Measurements from ENCODE around the gene MAGI3.

Gene MAGI3

GRCh38 chr1:113657556-113658063 lies 267.3 kb downstream of the MAGI3 start:
- DNase-seq (ENCODE audit: low read depth) = no peak

- DNase-seq (ENCODE audit: low read depth) = no peak
These were observed 268.7 kb downstream of the MAGI3 start for GRCh38 chr1:113659035-113659434.

GRCh38 chr1:113659556-113659955 lies 269.2 kb downstream of the MAGI3 start:
- no peak for DNase-seq (ENCODE audit: low read depth)

GRCh38 chr1:113660088-113660487 lies 269.8 kb downstream of the MAGI3 start:
- no peak for DNase-seq (ENCODE audit: low read depth)

- DNase-seq (ENCODE audit: low read depth) = no peak
These were observed 271.8 kb downstream of the MAGI3 start for GRCh38 chr1:113662101-113662500.

- DNase-seq (ENCODE audit: low read depth) = no peak
These were observed 273.0 kb downstream of the MAGI3 start for GRCh38 chr1:113663165-113663951.

- no peak for DNase-seq (ENCODE audit: low read depth)
These were observed 274.8 kb downstream of the MAGI3 start for GRCh38 chr1:113665071-113665470.

GRCh38 chr1:113666126-113666525 lies 275.8 kb downstream of the MAGI3 start:
- no peak for DNase-seq (ENCODE audit: low read depth)

- DNase-seq (ENCODE audit: low read depth) = no peak
These were observed 279.7 kb downstream of the MAGI3 start for GRCh38 chr1:113669988-113670387.

- no peak for DNase-seq (ENCODE audit: low read depth)
These were observed 280.3 kb downstream of the MAGI3 start for GRCh38 chr1:113670650-113671049.

- no peak for DNase-seq (ENCODE audit: low read depth)
These were observed 282.2 kb downstream of the MAGI3 start for GRCh38 chr1:113672491-113672890.

- no peak for DNase-seq (ENCODE audit: low read depth)
These were observed 284.3 kb downstream of the MAGI3 start for GRCh38 chr1:113674591-113674990.

- DNase-seq (ENCODE audit: low read depth) = no peak
These were observed 285.0 kb downstream of the MAGI3 start for GRCh38 chr1:113675302-113675701.

- no peak for DNase-seq (ENCODE audit: low read depth)
These were observed 286.2 kb downstream of the MAGI3 start for GRCh38 chr1:113676524-113676923.

GRCh38 chr1:113677250-113678158 lies 287.2 kb downstream of the MAGI3 start:
- no peak for DNase-seq (ENCODE audit: low read depth)

GRCh38 chr1:113678159-113678469 lies 287.8 kb downstream of the MAGI3 start:
- DNase-seq (ENCODE audit: low read depth) = no peak

GRCh38 chr1:113681596-113682337 lies 291.5 kb downstream of the MAGI3 start:
- DNase-seq (ENCODE audit: low read depth) = no peak

- peak; percentile 40 for DNase-seq (ENCODE audit: low read depth)
These were observed 293.3 kb downstream of the MAGI3 start for GRCh38 chr1:113683384-113684152.

GRCh38 chr1:113684153-113684541 lies 293.8 kb downstream of the MAGI3 start:
- DNase-seq (ENCODE audit: low read depth) = no peak

GRCh38 chr1:113686891-113687618 lies 296.7 kb downstream of the MAGI3 start:
- DNase-seq (ENCODE audit: low read depth) = no peak

- DNase-seq (ENCODE audit: low read depth) = no peak
These were observed 300.9 kb downstream of the MAGI3 start for GRCh38 chr1:113691184-113691583.
